NCI-H2171 treated with DMSO at 0.1 percent for 48 hours (cell line): ENCODE data around the gene FRMD4A.
A peak's percentile ranks its signal among the peaks of the same experiment; 100 is the strongest.
"Not testable (repeated sequence)": the region's sequence is repeated elsewhere in the genome, so short reads cannot be mapped to it uniquely, and the experiment has no call there.

Source experiments
- DNase-seq: peaks from one replicate; lab custom pipeline; 2025; lab: John Stamatoyannopoulos, UW

Gene FRMD4A

GRCh38 chr10:13950543-13950939 is 380.2 kb downstream of the FRMD4A start:
- no peak for DNase-seq

GRCh38 chr10:13949844-13950542 is 380.7 kb downstream of the FRMD4A start:
- DNase-seq: no peak

- DNase-seq: no peak
Measured at GRCh38 chr10:13946209-13946460, 384.6 kb downstream of the FRMD4A start.

GRCh38 chr10:13945390-13946208 is 385.1 kb downstream of the FRMD4A start:
- DNase-seq: no peak

GRCh38 chr10:13944823-13945222 is 385.9 kb downstream of the FRMD4A start:
- no peak for DNase-seq

GRCh38 chr10:13943735-13944398 is 386.9 kb downstream of the FRMD4A start:
- DNase-seq: peak; percentile 22

- no peak for DNase-seq
Measured at GRCh38 chr10:13942035-13942434, 388.7 kb downstream of the FRMD4A start.

GRCh38 chr10:13939391-13939790 is 391.3 kb downstream of the FRMD4A start:
- no peak for DNase-seq

- no peak for DNase-seq
Measured at GRCh38 chr10:13938950-13939349, 391.8 kb downstream of the FRMD4A start.

GRCh38 chr10:13936826-13937225 is 393.9 kb downstream of the FRMD4A start:
- no peak for DNase-seq

GRCh38 chr10:13930120-13930519 is 400.6 kb downstream of the FRMD4A start:
- DNase-seq: no peak

- no peak for DNase-seq
Measured at GRCh38 chr10:13928451-13928850, 402.3 kb downstream of the FRMD4A start.

- DNase-seq: no peak
Measured at GRCh38 chr10:13925971-13926780, 404.5 kb downstream of the FRMD4A start.

GRCh38 chr10:13924040-13924725 is 406.5 kb downstream of the FRMD4A start:
- DNase-seq: no peak

GRCh38 chr10:13922586-13922985 is 408.1 kb downstream of the FRMD4A start:
- DNase-seq: no peak

- DNase-seq: no peak
Measured at GRCh38 chr10:13921941-13922340, 408.8 kb downstream of the FRMD4A start.

- DNase-seq: not testable (repeated sequence)
Measured at GRCh38 chr10:13921131-13921530, 409.6 kb downstream of the FRMD4A start.

GRCh38 chr10:13920465-13920864 is 410.3 kb downstream of the FRMD4A start:
- no peak for DNase-seq

- no peak for DNase-seq
Measured at GRCh38 chr10:13920031-13920430, 410.7 kb downstream of the FRMD4A start.

GRCh38 chr10:13917791-13918190 is 412.9 kb downstream of the FRMD4A start:
- no peak for DNase-seq

GRCh38 chr10:13916384-13916947 is 414.3 kb downstream of the FRMD4A start:
- no peak for DNase-seq
